ENCODE results near the gene NUP155.

DNA sequence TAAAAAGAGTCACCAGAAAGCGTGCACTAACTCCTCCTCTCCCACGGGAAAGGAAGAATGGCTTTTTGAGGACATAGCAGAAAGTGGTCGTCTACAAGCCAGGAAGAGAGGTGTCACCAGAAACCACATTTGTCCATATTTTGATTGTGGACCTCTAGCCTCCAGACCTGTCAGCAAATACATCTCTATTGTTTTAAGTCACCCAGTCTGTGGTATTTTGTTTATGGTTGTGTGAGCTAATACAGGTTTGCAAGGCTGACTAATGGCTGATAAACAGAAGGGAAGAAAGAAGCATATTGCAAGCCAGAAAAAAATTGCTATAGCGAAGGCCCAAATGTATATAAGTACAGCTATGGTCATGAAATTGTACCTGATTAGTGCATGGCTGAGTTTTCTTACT lies 29.6 kb upstream of the NUP155 start:
- TF ChIP-seq EZH2 (IDR thresholded peaks at IDR 0.05; ENCODE audit: insufficient read depth, poor library complexity, severe bottlenecking) (no peak), EZH2phosphoT487 (IDR thresholded peaks at IDR 0.05; ENCODE audit: insufficient read depth, low read depth) (no peak)
